ENCODE data around the gene AMBRA1.

Gene AMBRA1

DNA sequence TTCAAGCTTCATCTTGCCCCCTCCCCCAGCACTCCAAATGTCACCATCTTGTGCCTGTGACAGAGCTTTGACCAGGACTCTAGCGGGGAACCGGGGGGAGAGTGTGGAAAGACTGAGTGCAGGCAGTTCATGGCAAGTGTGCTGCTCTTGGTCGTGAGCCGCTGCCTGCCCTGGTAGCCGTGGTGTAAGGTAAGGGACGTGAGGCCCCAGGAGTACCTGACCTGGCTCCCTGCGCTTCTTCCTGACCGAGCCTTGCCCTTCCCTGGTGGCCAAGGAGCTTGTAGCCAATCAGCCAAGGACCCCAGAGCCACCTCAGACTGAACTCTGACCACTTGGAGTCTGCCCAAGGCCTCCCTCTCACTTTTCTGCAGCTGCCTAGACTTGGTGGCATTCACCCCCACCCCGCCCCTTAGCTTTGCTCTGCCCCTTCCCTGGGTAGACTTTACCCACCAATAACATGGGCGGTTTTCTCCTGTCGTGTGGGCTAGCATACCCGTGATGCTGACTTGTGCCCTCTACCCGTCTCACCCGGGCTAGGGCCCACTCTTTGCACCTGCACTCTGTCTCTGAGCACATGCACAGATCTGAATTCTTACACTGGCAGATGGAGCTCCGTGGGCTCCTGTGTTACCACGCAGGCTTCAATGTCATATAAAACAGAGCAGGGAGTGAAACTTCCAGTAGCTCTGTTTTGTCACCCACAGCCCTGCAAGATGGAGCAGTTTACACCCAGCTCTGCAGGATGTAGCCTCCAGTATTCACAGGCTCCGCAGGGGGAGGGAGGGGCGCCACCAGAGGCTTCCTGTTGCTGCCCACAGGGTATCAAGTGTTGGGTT, 245.0 kb downstream of the AMBRA1 start:
- DNase-seq (ENCODE audit: low read depth in 2 of 2) = no peak

DNA sequence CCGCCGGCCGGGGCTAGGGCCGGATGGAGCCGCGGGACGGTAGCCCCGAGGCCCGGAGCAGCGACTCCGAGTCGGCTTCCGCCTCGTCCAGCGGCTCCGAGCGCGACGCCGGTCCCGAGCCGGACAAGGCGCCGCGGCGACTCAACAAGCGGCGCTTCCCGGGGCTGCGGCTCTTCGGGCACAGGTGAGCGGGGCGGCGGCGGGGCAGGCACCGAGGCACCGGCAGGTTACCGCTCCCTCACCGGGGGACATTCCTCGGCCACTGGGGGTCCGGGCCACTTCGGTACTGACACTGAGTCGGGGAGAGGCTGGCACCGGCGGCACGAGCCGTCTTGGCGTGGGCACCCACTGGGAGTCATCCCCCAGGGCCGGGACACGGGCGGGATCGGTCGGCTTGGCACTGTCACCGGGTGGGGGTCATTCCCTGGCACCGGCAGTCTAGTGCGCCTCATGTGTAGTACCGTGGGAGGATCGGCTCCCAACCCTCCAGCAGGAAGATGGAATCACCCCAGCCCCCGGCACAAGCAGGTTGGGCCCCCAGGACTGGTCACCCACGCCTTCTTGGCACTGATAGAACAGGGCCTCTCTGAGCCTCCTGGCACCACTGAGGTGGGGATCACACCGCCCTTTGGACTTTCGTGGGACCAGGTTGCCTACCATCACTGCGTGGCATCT, 246.0 kb downstream of the AMBRA1 start:
- no peak for DNase-seq (ENCODE audit: low read depth in 2 of 2)

DNA sequence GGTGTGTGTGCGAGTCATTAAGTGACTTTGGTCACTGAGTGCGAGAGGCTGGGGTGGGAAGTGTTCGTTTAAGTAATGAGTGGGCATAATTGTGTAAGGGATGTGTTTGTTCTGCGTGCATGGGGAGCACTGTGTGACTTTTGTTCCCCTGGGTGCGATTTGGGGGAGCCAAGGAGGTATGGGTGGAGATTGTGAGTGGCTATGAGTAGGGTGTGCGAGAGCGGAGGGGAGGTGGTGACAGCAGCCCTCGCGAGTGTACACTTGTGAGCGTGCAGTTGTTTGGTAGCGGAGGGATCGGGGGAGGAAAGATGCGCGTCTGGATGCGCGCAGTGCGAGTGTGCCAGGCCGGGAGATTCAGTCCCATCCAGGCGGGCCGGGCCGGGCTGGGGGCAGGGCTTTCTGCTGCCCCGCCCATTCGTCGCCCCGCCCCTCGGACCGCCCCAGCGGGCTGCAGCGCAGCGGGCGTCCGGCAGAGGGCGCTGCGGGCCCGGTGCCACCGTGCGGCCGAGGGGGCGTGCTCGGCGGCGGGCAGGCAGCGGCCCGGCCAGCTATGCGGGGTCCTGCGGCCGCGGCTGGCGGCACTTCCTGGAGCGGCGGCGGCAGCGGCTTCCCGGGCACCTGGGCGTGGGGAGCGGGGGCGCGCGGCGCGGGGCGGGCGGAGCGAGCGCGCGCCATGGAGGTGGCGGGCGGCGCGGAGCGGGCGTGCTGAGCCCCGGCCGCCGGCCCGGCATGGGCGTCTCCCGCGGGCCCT, 246.8 kb downstream of the AMBRA1 start, which contains the start of gene DGKZ:
Gene DGKZ, plus strand, starts transcription at position 578 of the 751 bp plus-strand sequence. CDS start 197 bp downstream, outside the sequence.
- peak; percentile 78 to 80 for DNase-seq (ENCODE audit: low read depth in 2 of 2)
